Suprapubic skin (tissue), 3 donors: ENCODE results near the gene SCAPER.

Experiments used
- CTCF ChIP-seq, 2 donors: fragments of 200-600 bp in 1 of 2; fragments of 450-650 bp in 1 of 2; sonication (generic) in 1 of 2; IDR thresholded peaks; one replicate each; pipeline ENCODE4 v1.5.1; 2016 to 2019; ENCODE audit warnings: antibody characterized with exemption in 2 of 2, mild to moderate bottlenecking in 1 of 2, moderate library complexity in 1 of 2
- POLR2A ChIP-seq, 2 donors: fragments of 450-650 bp; IDR thresholded peaks; one replicate each; pipeline ENCODE4 v1.6.1; 2017; ENCODE audit warnings: antibody characterized with exemption in 2 of 2, mild to moderate bottlenecking in 2 of 2, moderate library complexity in 2 of 2

- no peak for TF ChIP-seq CTCF (IDR thresholded peaks at IDR 0.05)
- no peak for TF ChIP-seq POLR2A (IDR thresholded peaks at IDR 0.05)
These were observed 564.8 kb downstream of the SCAPER start for GRCh38 chr15:76340198-76340802.
